Keratinocyte (primary cell): Measurements from ENCODE around the gene ADORA2B. TPM values are rescaled to one million over a fixed set of nuclear protein-coding genes. Genes with fewer than 3 reads are reported as not detected.

Experiments used
- DNase-seq: peaks from one replicate; pipeline ENCODE4 v3.0.0-alpha.2; 2011; ENCODE audit warnings: low read depth, missing footprints, low spot score
- FAIRE-seq: peaks from 2 replicates; lab custom pipeline; 2011; peaks lifted over from hg19 to GRCh38; lab: Jason Lieb, UNC
- H2AFZ ChIP-seq: 2 replicates; pipeline ENCODE4 v1.6.0; 2012; ENCODE audit warnings: low read length, control low read depth, inconsistent platforms; ENCODE audit not compliant: control insufficient read depth
- H3K27ac ChIP-seq: 2 replicates; pipeline ENCODE4 v1.5.1; 2011; ENCODE audit warnings: low read length; ENCODE audit not compliant: control insufficient read depth, insufficient read depth
- H3K27me3 ChIP-seq: 3 replicates; pipeline ENCODE4 v1.6.0; 2011; ENCODE audit warnings: low read length; ENCODE audit not compliant: control insufficient read depth, insufficient read depth; ENCODE audit errors: extremely low read depth
- H3K36me3 ChIP-seq, 2 experiments: 2 replicates in 1 of 2; 3 replicates in 1 of 2; pipeline ENCODE4 v1.5.1; 2011; ENCODE audit warnings: low read length in 2 of 2, mild to moderate bottlenecking in 1 of 2; ENCODE audit not compliant: control insufficient read depth in 2 of 2, insufficient read depth in 2 of 2; ENCODE audit errors: extremely low read depth in 1 of 2
- H3K4me1 ChIP-seq: 3 replicates; pipeline ENCODE4 v1.5.1; 2011; ENCODE audit warnings: low read length; ENCODE audit not compliant: control insufficient read depth, insufficient read depth; ENCODE audit errors: extremely low read depth
- H3K4me2 ChIP-seq: 3 replicates; pipeline ENCODE4 v1.6.0; 2011; ENCODE audit warnings: low read depth, low read length; ENCODE audit not compliant: control insufficient read depth, insufficient read depth; ENCODE audit errors: extremely low read depth
- H3K4me3 ChIP-seq, 3 experiments: fragments of 200-600 bp in 1 of 3; sonication (generic) in 1 of 3; 2 replicates in 2 of 3; 3 replicates in 1 of 3; pipeline ENCODE4 v1.5.1; 2011 to 2016; ENCODE audit warnings: low read length in 3 of 3, mild to moderate bottlenecking in 3 of 3, control low read depth in 2 of 3, inconsistent platforms in 1 of 3, low read depth in 1 of 3, mixed read lengths in 1 of 3, mixed run types in 1 of 3, moderate library complexity in 1 of 3; ENCODE audit not compliant: control insufficient read depth in 2 of 3, insufficient read depth in 2 of 3; ENCODE audit errors: extremely low read depth in 1 of 3
- H3K79me2 ChIP-seq: 2 replicates; pipeline ENCODE4 v1.6.0; 2012; ENCODE audit warnings: low read length; ENCODE audit not compliant: control insufficient read depth, insufficient read depth
- H3K9ac ChIP-seq: 3 replicates; pipeline ENCODE4 v1.6.0; 2011; ENCODE audit warnings: low read length; ENCODE audit not compliant: control insufficient read depth, insufficient read depth; ENCODE audit errors: extremely low read depth
- H3K9me1 ChIP-seq: 3 replicates; pipeline ENCODE4 v1.6.0; 2011; ENCODE audit warnings: low read length; ENCODE audit not compliant: control insufficient read depth, insufficient read depth; ENCODE audit errors: extremely low read depth
- H3K9me3 ChIP-seq: 2 replicates; pipeline ENCODE4 v1.5.1; 2012; ENCODE audit warnings: low read depth, low read length; ENCODE audit not compliant: control insufficient read depth
- H4K20me1 ChIP-seq: 3 replicates; pipeline ENCODE4 v1.6.0; 2011; ENCODE audit warnings: low read length; ENCODE audit not compliant: control insufficient read depth, insufficient read depth; ENCODE audit errors: extremely low read depth
- EZH2 ChIP-seq: IDR thresholded peaks from one replicate; pipeline ENCODE4 v1.6.1; 2012; ENCODE audit warnings: inconsistent platforms, mild to moderate bottlenecking, low read length, moderate library complexity
- dilution Hi-C: fragments of 300-500 bp; cut with MboI; formaldehyde crosslinking; loops from one replicate; pipeline ENCODE4 v1.7.0; 2020; ENCODE audit warnings: low sequenced_read_pairs; ENCODE audit not compliant: extremely low pct_ligation_motif_present
- polyA plus RNA-seq, 5 experiments: library from polyadenylated mRNA; depleted of rRNA in 3 of 5; stranded (reverse) in 3 of 5; stranded (forward) in 1 of 5; unstranded in 1 of 5; fragments of >200 nt; gene quantifications; 1 replicate in 1 of 5; 2 replicates in 3 of 5; 3 replicates in 1 of 5; pipeline versions ENCODE4 v1.2.1 to v1.2.3, GENCODE V29; 2011 to 2012; ENCODE audit warnings: missing spikeins in 2 of 5, low read depth in 1 of 5, low replicate concordance in 1 of 5
- TF ChIP-seq, protein P1 (sequence below), 3 experiments: IDR thresholded peaks in 1 of 3; conservative IDR thresholded peaks in 1 of 3; optimal IDR thresholded peaks in 1 of 3; 2 replicates in 2 of 3; 3 replicates in 1 of 3; pipeline versions ENCODE3 to v1.5.1; 2011; ENCODE audit warnings: low read length in 3 of 3, mild to moderate bottlenecking in 3 of 3, moderate library complexity in 2 of 3, control low read depth in 1 of 3, inconsistent platforms in 1 of 3; ENCODE audit not compliant: insufficient read depth in 2 of 3; ENCODE audit errors: extremely low read depth in 1 of 3

The ADORA2B gene
- polyA plus RNA-seq, 1 donor (not counting 4 experiments of a cell fraction or from before 2014, with no cell fraction given), result 50.0 TPM

DNA sequence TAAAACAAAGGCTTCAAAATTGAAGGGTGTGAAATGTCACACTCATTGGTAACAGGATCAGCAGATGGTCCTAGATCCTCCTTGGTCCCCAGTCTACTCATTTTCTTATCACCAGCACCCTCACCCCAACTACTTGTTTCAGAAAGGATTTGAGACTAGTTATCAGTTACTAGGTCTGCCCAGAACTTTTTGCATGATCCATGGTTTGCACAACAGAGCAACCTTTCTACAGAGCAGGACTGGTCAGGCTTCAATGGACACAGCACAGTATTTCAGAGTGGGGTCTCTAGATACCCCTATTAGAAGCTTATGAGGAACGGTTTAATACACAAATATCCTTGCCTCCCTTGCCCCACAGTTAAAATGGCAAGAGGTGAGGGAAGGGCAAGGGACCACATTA, 80.3 kb downstream of the ADORA2B start:
- TF ChIP-seq, protein P1, sequence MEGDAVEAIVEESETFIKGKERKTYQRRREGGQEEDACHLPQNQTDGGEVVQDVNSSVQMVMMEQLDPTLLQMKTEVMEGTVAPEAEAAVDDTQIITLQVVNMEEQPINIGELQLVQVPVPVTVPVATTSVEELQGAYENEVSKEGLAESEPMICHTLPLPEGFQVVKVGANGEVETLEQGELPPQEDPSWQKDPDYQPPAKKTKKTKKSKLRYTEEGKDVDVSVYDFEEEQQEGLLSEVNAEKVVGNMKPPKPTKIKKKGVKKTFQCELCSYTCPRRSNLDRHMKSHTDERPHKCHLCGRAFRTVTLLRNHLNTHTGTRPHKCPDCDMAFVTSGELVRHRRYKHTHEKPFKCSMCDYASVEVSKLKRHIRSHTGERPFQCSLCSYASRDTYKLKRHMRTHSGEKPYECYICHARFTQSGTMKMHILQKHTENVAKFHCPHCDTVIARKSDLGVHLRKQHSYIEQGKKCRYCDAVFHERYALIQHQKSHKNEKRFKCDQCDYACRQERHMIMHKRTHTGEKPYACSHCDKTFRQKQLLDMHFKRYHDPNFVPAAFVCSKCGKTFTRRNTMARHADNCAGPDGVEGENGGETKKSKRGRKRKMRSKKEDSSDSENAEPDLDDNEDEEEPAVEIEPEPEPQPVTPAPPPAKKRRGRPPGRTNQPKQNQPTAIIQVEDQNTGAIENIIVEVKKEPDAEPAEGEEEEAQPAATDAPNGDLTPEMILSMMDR (optimal IDR thresholded peaks at IDR 0.05 in 1 of 3, IDR thresholded peaks at IDR 0.05 in 1 of 3, conservative IDR thresholded peaks at IDR 0.05 in 1 of 3; ENCODE audit: extremely low read depth in 1 of 3, insufficient read depth in 2 of 3, low read length in 3 of 3), result no peak
- no peak for TF ChIP-seq EZH2
- DNase-seq (no peak), FAIRE-seq (peak; percentile 5)
- Histone ChIP-seq H3K9me1 (no peaks in the 10 kb centered on the region), H3K36me3 (peaks cover 30 to 35% of the 10 kb centered on the region in 2 experiments), H3K27ac (no peak overlapping the region), H4K20me1 (no peaks in the 10 kb centered on the region), H3K79me2 (peaks cover 29% of the 10 kb centered on the region), H2AFZ (no peak overlapping the region), H3K4me2 (no peak overlapping the region), H3K4me1 (peaks cover 22% of the 10 kb centered on the region), H3K4me3 (no peak overlapping the region), H3K9ac (no peak overlapping the region), H3K27me3 (no peaks in the 10 kb centered on the region), H3K9me3 (no peaks in the 10 kb centered on the region)
- dilution Hi-C loops, result no loop called here

Other genes starting within 250 kb of the ADORA2B start
- gene ZNF286A, start 245.4 kb upstream of the ADORA2B start, polyA plus RNA-seq, result 12.3 to 32.3 TPM (median 19.5 TPM) in 3 replicates
- 0.08 TPM in 1 of 3 replicates, not detected in the others for gene TBC1D26, start 212.8 kb upstream of the ADORA2B start, polyA plus RNA-seq
- gene ZSWIM7, start 54.6 kb downstream of the ADORA2B start, polyA plus RNA-seq, result 41.9 to 47.1 TPM (median 43.4 TPM) in 3 replicates
- 7.1 to 14.3 TPM (median 8.3 TPM) in 3 replicates for gene TTC19, start 54.7 kb downstream of the ADORA2B start, polyA plus RNA-seq